Occipital lobe (tissue), 3 donors: ENCODE data around the gene NOX1. TPM values are rescaled to one million over a fixed set of nuclear protein-coding genes. Genes with fewer than 3 reads are reported as not detected.
"Not testable (repeated sequence)": the region's sequence is repeated elsewhere in the genome, so short reads cannot be mapped to it uniquely, and the experiment has no call there.

Experiments
- DNase-seq: peaks from one replicate; lab custom pipeline; 2025; lab: John Stamatoyannopoulos, UW
- small RNA-seq: library from RNA; depleted of rRNA; stranded (forward); fragments of <200 nt; gene quantifications from one replicate; pipeline ENCODE3, GENCODE V24; 2014
- total RNA-seq: library from RNA; depleted of rRNA; stranded (reverse); fragments of >200 nt; gene quantifications from one replicate; pipeline ENCODE4 v1.2.3, GENCODE V29; 2014

Gene NOX1
- total RNA-seq, 1 donor from 2014 or later = not detected

DNA sequence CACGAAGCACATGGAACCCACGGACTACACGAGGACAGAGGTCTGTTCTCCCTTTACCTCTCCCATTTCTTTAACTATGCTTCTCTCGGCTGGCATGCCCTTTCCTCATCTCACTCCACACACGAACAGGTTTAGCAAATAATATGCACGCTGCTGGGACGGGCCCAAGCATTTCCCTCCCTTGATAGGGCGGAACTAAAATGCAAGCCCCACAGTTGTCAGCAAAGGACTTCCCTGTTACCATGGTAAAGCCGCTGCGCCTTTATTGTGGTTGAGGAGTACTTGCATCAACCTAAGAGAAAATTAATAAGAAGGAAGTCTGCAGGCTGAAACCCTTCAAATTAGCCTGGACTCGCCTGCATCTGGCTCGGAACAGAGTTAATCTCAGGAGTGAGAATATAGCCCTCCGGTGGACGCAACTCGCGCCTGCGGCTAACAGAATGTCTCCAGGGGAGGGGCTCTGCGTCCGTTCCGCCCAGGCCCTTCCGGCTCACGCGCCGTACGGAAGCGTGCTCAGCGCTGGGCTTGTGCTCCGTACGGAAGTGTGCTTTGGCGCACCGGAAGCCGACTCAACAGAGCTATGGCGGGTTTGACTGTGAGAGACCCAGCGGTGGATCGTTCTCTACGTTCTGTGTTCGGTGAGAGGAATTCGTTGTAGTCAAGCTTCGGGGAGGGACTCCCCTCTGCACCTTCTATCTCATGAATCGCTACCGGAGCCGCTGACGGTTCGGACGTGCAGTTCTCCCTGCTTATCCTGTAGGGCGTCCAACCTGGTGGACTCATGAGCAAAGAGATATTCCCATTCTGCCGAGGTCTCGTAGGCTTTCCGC, 54.1 kb downstream of the NOX1 start, which contains the start of gene CSTF2:
CSTF2 (plus strand) TSS at position 555 of the 830 bp plus-strand sequence; CDS start at position 581, 26 bp downstream.
- peak; percentile 66 for DNase-seq

DNA sequence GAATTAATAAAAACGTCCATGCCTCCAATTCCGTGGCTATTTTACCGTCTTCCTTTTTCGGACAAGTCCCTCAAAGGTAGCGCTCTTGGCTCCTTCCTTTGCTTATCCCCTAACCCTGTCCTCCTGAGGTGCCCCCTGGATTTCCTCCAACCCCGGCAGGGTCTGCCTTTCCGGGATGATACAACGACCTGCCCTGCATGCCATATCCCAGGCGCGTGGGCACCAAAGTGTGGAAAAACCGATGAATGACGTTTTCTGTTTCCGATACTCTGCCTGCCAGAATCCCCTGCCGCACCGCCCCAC, 54.7 kb downstream of the NOX1 start:
- peak; percentile 9 for DNase-seq

DNA sequence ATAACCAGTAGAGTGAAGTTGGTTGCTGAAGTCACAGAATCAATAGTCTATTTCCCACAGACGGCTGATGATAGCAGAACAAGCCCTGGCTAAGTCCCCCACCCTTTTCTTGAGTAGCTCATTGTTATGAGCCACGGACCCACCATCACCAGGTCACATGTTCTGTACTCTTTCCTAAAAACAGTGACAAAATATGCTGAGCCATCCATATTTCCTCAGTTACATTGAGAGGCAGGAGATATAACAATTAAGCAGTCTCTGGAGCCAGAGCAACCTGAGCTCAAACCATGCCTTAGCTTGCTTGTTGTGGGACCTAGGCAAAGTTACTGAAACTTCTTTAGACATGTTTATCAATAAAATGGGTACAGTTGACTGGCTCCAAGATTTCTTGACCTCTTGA, 56.8 kb downstream of the NOX1 start:
- DNase-seq = no peak

DNA sequence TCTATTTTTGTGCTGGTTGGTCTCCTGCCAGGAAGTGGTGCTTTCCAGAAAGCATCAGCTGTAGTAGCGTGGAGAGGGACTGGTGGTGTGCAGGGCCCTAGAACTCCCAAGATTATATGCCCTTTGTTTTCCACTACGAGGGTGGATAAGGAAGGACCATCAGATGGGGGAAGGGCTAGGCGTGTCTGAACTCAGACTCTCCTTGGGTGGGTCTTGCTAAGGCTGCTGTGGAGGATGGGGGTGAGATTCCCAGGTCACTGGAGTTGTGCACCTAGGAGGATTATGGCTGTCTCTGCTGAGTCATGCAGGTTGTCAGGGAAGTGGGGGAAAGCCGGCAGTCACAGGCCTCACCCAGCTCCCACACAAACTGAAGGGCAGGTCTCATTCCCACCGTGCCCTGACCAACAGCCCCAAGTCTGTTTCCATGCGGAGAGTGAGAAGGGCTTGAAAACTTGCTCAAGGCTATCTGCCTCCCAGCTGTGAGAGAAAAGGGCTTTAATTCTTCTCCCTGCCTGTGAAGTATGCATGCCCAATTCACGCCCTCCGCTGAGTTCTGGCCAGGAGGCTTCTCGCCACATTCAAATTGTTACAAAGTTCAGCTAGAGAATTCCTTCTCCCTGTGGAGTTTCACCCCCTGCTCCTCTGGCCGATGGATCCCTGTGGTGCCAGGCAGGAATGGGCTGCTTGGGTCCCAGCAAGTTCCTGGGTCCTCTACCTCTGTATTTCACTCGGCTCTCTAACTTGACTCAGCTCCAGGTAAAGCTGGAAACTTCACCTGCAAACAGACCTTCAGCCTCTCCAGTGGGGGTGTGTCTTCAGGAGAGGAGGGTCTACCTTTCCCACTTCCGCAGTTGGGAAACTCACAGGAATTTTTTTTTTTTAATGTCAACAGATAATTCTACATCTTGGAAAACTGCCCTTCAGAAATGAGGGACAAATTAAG, 61.7 kb downstream of the NOX1 start:
- no peak for DNase-seq

DNA sequence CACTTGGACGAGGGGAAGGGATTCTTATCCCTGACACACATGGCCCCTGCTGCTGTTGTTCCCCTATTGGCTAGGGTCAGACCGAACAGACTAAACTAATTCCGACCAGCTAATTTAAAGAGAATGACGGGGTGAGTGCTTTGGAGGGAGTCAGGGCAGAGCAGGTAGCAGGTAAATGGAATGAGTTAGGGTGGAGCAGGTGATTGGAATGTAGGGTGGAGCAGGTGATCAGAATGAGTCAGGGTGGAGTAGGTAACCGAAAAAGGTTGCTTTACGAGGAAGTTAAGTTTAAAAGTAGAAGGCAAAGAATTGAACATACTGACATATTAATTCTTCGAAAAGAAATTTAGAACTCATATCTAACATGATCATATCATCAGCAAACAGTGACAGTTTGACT, 65.9 kb downstream of the NOX1 start:
- DNase-seq = not testable (repeated sequence)

DNA sequence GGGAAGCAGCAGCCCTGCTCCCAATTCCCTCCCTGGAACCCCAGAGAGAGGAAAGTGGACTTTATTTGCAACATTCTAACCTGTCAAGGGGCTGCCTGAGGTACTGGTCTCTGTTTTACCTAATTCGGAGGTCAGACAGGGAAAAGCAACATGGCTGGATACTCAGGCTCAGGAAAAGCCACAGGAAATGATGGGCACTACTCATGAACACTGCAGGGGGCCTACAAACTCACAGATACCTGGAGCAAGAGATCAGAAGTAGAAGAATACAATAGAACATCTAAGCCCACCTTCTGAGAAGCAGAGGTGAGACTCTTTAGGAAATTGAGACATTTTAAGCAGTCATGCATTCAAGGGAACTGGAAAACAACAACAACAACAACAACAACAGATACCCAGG, 69.4 kb downstream of the NOX1 start:
- no peak for DNase-seq

DNA sequence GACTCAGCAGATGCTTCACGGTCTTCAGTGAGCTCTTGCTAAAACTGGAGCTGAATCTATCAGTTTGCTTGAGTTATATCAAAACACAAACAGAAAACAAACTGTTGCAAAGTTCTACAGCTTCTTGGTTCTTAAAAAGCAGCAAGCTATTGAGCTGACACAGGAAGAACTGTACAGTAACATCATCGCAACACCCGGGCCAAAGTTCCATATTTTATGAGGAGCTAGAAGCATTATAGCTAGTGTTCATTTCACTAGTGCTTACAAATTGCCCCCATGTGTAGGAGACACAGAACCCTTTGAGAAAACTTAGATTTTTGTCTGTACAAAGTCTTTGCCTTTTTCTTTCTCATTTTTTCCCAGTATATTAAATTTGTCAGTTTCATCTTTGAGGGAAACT, 71.3 kb downstream of the NOX1 start:
- no peak for DNase-seq

DNA sequence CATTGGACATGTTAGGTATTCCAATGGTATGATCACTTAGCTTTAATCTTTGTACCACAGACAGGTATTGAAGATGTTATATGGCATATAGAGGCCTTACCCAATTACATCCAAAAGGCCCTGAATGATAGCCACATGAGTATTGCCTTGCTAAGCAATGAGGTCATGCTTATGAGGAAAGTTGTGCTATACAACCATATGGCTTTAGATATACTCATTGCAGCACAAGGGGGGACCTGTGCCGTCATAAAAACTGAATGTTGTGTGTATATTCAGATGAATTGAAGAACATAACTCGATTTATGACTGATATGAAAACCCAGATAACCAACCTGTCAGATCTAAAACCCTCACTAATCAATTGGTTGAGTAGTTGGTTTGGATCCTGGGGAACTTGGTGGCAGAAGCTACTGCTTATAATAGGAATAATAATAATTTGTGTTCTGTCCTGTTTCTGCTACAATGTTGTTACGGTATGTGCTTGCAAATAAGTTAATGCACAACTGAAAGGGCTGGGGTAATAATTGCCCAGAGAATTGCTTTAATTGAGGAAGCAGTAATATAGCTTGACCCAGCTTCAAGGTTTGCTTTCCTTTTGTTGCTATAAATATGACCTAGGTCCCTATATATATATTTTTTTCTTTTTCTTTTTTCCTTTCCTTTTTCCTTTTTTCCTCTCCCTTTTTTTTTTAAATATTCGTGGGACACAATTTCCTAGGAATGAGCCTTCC, 75.5 kb downstream of the NOX1 start:
- no peak for DNase-seq

DNA sequence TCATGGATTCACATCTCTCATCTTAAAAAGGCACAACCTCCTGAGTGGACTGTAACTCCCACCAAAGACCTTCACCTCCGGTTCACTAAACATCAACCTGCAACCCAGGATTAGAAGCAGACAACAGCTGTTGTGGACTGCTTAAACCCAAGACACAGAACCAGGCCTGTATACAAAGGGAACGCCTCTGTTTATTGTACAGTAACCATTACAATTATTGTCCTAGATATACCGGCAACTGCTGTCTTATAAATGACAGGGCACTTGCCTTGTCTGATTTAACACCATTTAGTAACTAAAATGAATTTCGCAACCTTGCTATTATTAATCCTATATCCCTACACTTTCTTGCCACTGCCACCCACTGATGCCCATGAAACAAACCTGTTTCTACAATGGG, 76.8 kb downstream of the NOX1 start:
- no peak for DNase-seq

DNA sequence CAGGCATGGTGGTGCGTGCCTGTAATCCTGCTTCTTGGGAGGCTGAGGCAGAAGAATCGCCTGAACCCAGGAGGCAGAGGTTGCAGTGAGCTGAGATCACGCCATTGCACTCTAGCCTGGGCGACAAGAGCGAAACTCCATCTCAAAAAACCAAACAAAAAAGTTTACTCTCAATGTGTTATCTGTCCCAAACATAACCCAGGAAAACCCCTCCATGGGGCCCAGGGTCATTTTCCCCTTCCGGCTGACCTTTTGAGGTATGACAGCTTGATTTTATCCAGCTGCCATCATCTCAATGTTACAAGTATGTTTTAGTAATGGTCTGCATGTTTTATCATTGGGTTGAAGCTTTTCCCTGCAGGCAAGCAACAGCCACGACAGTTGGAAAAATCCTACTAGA, 77.8 kb downstream of the NOX1 start:
- not testable (repeated sequence) for DNase-seq

Small RNA genes within 50 kb of the gene (small RNA-seq; reads per million reads assigned to genes)
- 0.23 reads per million for gene RF00411

Other genes with a start within 250 kb of the NOX1 start
- 32.1 TPM for gene TSPAN6, start 237.6 kb downstream of the NOX1 start, total RNA-seq
- 1.2 TPM for gene SRPX2, start 230.2 kb downstream of the NOX1 start, total RNA-seq
- gene SYTL4, start 142.2 kb downstream of the NOX1 start, total RNA-seq = 2.3 TPM
- 14.5 TPM for gene CSTF2, start 54.0 kb downstream of the NOX1 start, total RNA-seq
- gene XKRX, start 54.6 kb upstream of the NOX1 start, total RNA-seq = 0.16 TPM
- not detected for gene ARL13A, start 95.3 kb upstream of the NOX1 start, total RNA-seq
- gene TRMT2B, start 177.8 kb upstream of the NOX1 start, total RNA-seq = 8.7 TPM
- 66.4 TPM for gene TMEM35A, start 204.5 kb upstream of the NOX1 start, total RNA-seq
- 7.0 TPM for gene CENPI, start 223.8 kb upstream of the NOX1 start, total RNA-seq